Endothelial cell of umbilical vein (primary cell): ENCODE results near the gene LRSAM1.

Experiments used
- JUN ChIP-seq: IDR thresholded peaks from 2 replicates; pipeline ENCODE4 v1.6.1; 2011; ENCODE audit warnings: borderline replicate concordance, low read depth; ENCODE audit not compliant: insufficient read length, insufficient read depth
- MYC ChIP-seq: IDR thresholded peaks from one replicate; pipeline ENCODE4 v1.6.1; 2011; ENCODE audit warnings: mild to moderate bottlenecking, low read depth, low read length
- POLR2A ChIP-seq: IDR thresholded peaks from 2 replicates; pipeline ENCODE4 v1.6.1; 2012; ENCODE audit warnings: low read depth, mild to moderate bottlenecking, control low read depth, low read length
- TF ChIP-seq, protein P1 (sequence below), 2 donors: IDR thresholded peaks; 1 replicate in 1 of 2; 2 replicates in 1 of 2; pipeline ENCODE4 v1.5.1; 2011; ENCODE audit warnings: low read length in 2 of 2, mild to moderate bottlenecking in 2 of 2, moderate library complexity in 2 of 2, control low read depth in 1 of 2, inconsistent platforms in 1 of 2, low read depth in 1 of 2; ENCODE audit not compliant: insufficient read depth in 1 of 2; ENCODE audit errors: extremely low read depth in 1 of 2

- no peak for TF ChIP-seq MYC
- TF ChIP-seq, protein P1, sequence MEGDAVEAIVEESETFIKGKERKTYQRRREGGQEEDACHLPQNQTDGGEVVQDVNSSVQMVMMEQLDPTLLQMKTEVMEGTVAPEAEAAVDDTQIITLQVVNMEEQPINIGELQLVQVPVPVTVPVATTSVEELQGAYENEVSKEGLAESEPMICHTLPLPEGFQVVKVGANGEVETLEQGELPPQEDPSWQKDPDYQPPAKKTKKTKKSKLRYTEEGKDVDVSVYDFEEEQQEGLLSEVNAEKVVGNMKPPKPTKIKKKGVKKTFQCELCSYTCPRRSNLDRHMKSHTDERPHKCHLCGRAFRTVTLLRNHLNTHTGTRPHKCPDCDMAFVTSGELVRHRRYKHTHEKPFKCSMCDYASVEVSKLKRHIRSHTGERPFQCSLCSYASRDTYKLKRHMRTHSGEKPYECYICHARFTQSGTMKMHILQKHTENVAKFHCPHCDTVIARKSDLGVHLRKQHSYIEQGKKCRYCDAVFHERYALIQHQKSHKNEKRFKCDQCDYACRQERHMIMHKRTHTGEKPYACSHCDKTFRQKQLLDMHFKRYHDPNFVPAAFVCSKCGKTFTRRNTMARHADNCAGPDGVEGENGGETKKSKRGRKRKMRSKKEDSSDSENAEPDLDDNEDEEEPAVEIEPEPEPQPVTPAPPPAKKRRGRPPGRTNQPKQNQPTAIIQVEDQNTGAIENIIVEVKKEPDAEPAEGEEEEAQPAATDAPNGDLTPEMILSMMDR (IDR thresholded peaks at IDR 0.05; ENCODE audit: extremely low read depth in 1 of 2, insufficient read depth in 1 of 2, low read depth in 1 of 2, low read length in 2 of 2) = no peak
- TF ChIP-seq JUN = no peak
- no peak for TF ChIP-seq POLR2A
Measured at GRCh38 chr9:127522727-127523126, 71.4 kb downstream of the LRSAM1 start.
